GM12892 (cell line): ENCODE data around the gene RBM6.

Source experiments
- POLR2A ChIP-seq: IDR thresholded peaks from 2 replicates; pipeline ENCODE4 v1.6.1; 2011; ENCODE audit warnings: low read depth, low read length, control low read depth
- POLR2AphosphoS5 ChIP-seq: IDR thresholded peaks from 2 replicates; pipeline ENCODE4 v1.6.1; 2011; ENCODE audit warnings: low read depth, low read length, control low read depth

DNA sequence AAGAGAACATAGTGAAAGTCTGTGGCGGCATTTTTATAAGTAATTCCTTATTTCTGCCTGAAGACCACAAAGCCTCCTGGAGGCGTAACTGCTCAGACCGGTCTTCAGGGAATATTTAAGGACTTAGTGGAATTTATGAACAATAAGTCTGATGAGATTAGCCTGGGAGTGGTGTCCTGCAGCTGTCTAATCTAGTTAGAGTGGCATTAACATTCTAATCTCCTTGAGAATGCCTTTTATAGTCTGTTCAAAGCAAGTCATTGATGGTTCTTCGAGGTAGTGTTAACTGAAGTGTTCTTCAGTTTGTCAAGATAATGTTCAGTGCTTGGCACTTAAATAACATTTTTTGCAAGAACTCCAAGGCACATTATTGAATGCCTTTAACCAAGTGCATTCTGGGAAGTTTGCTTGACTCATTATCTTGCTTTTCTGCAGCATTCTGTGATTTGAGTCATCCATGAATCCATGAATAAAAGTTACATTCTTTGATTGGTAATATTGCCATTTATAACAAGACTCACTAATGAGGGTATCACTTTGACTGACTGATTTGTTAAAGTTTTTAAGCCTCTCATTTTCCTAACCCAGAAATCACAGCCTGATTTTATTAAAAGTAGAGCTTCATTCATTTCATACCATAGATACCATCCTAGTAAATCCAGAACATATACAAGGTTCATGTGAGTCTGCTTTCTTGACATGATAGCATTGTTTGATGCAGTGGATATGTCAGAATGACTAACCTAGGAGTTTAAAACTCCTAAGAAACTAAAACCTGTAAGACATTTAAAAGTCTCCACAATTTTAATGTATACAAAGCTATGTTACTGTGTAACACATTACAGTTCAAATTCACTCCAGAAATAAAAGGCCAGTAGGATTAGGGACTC lies 161.3 kb downstream of the RBM6 start:
- TF ChIP-seq POLR2AphosphoS5 (no peak; the same call in 1 of the 2 replicates), POLR2A (no peak; the same call in none of the 2 replicates)
